ENCODE measurements around the gene HSPA9.

- TF ChIP-seq CTCF (optimal IDR thresholded peaks at IDR 0.05 in 1 of 3, IDR thresholded peaks at IDR 0.05 in 1 of 3, conservative IDR thresholded peaks at IDR 0.05 in 1 of 3; ENCODE audit: extremely low read depth in 1 of 3, insufficient read depth in 2 of 3, low read length in 3 of 3) = no peak
- TF ChIP-seq EZH2 (IDR thresholded peaks at IDR 0.05; ENCODE audit: low read length) = no peak
These were observed 31.3 kb upstream of the HSPA9 start for GRCh38 chr5:138606378-138607064.
